ENCODE data around the gene ZFYVE1.

DNA sequence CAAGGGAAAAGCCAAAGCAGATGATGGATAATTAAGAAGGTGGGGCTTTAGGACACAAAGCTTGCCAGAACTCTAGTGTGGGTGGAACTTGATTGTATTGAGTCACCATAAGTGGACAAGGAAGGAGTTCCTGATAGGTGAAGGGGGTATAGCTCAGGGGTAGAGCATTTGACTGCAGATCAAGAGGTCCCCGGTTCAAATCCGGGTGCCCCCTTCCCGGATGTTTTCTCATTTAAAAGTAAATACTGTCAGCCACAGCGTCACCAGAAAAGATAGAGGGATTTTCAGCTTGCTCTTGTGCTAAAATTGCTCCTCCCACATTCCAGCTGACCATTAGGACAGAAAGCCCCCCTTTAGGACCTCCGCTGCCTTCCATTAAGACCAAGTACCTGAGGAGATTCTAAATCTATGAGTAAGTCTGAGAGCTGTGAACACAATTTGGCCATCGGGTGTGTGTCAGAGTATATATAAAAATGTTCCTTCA, 64.0 kb downstream of the ZFYVE1 start:
- TF ChIP-seq ZFX (IDR thresholded peaks at IDR 0.05; ENCODE audit: borderline replicate concordance), result no peak
- TF ChIP-seq, protein P1, sequence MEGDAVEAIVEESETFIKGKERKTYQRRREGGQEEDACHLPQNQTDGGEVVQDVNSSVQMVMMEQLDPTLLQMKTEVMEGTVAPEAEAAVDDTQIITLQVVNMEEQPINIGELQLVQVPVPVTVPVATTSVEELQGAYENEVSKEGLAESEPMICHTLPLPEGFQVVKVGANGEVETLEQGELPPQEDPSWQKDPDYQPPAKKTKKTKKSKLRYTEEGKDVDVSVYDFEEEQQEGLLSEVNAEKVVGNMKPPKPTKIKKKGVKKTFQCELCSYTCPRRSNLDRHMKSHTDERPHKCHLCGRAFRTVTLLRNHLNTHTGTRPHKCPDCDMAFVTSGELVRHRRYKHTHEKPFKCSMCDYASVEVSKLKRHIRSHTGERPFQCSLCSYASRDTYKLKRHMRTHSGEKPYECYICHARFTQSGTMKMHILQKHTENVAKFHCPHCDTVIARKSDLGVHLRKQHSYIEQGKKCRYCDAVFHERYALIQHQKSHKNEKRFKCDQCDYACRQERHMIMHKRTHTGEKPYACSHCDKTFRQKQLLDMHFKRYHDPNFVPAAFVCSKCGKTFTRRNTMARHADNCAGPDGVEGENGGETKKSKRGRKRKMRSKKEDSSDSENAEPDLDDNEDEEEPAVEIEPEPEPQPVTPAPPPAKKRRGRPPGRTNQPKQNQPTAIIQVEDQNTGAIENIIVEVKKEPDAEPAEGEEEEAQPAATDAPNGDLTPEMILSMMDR (IDR thresholded peaks at IDR 0.05), result no peak
